HG02610 (cell line): ENCODE measurements around the gene TBC1D22B.
"Not testable (repeated sequence)": the region's sequence is repeated elsewhere in the genome, so short reads cannot be mapped to it uniquely, and the experiment has no call there.

Experiments
- ATAC-seq: cut with Tn5 transposase; IDR thresholded peaks from one replicate; pipeline ENCODE4 v1.9.1; 2021; ENCODE audit warnings: mild to moderate bottlenecking, moderate library complexity; ENCODE audit not compliant: unreplicated experiment

The TBC1D22B gene

DNA sequence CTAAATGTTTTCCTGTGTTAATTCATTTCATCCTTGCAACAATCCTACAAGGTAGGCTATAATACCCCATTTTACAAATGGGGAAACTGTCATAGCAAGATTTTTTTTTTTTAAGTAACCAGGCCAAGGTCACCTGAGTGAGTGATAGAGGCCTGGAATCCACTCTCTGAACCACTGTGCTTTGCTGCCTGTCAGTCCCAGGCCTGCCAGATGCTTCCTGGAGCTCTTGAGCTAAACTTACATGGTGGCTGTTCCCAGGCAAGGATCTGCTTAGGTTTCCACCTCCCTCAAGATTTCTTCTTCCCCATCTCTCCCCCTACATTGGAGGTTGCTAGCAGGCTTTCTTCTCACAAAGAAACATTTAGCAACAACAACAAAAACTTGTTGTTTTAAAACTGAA lies 63.5 kb downstream of the TBC1D22B start:
- no peak for ATAC-seq

GRCh38 chr6:37321516-37322415 lies 64.2 kb downstream of the TBC1D22B start:
- no peak for ATAC-seq

DNA sequence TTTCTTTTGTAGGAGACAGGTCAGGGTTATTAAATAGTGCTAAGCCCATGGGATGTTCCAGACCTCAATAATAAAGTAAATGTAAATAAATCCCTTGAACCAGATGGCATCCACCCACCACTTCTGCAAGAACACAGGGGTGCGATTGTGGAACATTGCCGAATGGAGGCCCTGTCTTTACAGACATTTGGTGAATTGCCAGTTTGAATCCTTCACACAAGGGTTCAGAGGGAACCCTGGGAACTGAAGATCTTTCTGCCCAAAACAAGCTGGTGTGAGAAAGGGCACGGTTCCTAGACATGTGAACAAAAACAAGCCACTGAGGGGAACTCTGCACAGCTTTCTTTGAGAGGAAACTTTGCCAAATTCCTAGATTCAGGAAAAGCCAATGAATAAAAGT lies 66.0 kb downstream of the TBC1D22B start:
- no peak for ATAC-seq

GRCh38 chr6:37324131-37325033 lies 66.8 kb downstream of the TBC1D22B start:
- ATAC-seq: no peak

GRCh38 chr6:37330345-37330744 lies 72.8 kb downstream of the TBC1D22B start:
- ATAC-seq: not testable (repeated sequence)

DNA sequence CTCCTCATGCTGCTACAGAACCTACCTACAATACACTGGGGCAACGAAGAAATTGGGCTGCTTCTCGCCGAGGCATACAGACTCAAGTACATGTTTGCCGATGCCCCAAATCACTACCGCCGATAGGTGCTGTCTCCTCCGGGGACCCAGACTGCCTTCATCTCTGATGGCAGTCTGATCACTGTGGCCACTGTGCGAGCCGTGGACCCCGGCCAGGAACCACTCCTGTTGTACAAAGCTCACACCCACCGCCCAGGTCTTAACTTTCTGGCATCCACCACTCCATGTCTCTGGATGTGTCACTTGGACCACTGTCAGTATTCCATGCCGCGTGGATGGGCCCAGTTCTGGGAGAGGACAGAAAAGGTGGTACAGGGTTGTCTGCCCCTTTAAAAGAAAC lies 73.5 kb downstream of the TBC1D22B start:
- no peak for ATAC-seq

DNA sequence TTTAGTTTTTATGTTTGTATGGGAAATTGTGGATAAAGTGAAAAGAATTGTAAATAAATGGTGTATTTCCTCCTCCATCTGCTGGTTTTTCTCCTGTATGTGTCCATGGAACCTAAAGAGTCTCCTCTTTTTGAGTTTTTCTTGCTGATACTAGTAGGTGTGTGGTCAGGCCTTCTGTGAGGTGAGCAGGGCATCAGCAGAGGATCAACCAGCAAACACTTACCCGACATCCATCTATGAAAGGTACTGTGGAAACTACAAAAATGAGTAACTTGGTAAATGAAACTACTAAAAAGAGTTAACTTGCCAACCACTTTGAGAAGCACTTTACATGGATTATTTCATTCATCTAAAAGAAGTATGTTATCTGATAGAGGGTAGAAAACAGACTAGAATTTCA lies 75.3 kb downstream of the TBC1D22B start:
- ATAC-seq: no peak

GRCh38 chr6:37334047-37334446 lies 76.5 kb downstream of the TBC1D22B start:
- ATAC-seq: no peak

GRCh38 chr6:37338317-37338716 lies 80.7 kb downstream of the TBC1D22B start:
- not testable (repeated sequence) for ATAC-seq

DNA sequence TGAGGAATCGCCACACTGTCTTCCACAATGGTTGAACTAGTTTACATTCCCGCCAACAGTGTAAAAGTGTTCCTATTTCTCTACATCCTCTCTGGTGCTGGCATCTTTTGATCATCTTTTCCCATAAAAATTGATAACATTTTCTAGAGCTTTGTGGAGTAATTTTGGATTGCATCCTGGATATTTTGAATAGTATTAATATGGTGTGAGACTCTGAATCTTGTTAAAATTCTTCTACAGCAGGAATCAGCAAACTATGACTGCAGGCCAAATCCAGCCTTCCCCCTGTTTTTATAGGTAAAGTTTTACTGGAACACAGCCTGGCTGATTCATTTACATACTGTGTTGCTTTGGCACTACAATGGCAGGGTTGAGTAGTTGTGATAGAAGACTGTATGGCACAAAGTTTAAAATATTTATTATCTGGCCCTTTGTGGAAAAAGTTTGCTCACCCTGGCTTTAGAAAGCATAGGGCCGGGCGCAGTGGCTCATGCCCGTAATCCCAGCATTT lies 81.2 kb downstream of the TBC1D22B start:
- ATAC-seq: no peak

- no peak for ATAC-seq
Measured at GRCh38 chr6:37339741-37340638, 82.4 kb downstream of the TBC1D22B start.

DNA sequence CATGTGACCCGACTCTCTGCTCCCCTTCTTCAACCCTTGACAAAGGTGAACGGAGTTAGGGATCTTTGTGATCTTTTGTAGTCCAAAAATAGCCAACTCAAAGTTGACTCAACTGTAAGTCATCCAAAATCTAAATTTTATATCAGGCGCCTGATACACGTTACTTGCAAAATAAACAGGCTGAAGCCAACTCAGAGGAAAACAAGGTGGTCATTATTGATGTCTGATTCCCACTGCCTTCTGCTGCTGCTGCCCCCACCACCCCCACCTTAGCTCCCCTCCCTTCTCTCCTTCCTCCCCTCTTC lies 83.0 kb downstream of the TBC1D22B start:
- ATAC-seq: no peak

GRCh38 chr6:37343248-37343647 lies 85.7 kb downstream of the TBC1D22B start:
- ATAC-seq: no peak

- no peak for ATAC-seq
Measured at GRCh38 chr6:37344308-37344707, 86.7 kb downstream of the TBC1D22B start.

DNA sequence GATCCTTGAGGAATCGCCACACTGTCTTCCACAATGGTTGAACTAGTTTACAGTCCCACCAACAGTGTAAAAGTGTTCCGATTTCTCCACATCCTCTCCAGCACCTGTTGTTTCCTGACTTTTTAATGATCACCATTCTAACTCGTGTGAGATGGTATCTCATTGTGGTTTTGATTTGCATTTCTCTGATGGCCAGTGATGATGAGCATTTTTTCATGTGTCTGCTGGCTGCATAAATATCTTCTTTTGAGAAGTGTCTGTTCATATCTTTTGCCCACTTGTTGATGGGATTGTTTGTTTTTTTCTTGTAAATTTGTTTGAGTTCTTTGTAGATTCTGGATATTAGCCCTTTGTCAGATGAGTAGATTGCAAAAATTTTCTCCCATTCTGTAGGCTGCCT lies 88.2 kb downstream of the TBC1D22B start:
- ATAC-seq: not testable (repeated sequence)

DNA sequence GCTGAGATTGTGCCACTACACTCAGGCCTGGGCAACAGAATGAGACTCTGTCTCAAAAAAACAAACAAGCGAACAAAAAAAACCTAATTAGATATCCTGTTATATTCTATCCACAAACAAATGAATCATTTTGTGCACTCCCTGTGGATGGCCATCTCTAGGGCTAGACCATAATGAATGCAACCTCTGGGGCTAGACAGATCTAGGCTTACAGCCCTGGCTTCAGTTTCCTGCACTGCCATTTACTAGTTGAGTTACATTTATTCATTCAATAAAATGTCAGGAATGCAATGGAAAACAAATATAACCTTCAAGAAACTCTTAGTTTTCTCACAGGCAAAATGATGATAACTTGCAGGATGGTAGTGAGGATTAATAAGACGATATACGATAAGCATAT lies 89.6 kb downstream of the TBC1D22B start:
- no peak for ATAC-seq

GRCh38 chr6:37347670-37348111 lies 90.1 kb downstream of the TBC1D22B start:
- no peak for ATAC-seq

GRCh38 chr6:37351027-37351426 lies 93.5 kb downstream of the TBC1D22B start:
- no peak for ATAC-seq

DNA sequence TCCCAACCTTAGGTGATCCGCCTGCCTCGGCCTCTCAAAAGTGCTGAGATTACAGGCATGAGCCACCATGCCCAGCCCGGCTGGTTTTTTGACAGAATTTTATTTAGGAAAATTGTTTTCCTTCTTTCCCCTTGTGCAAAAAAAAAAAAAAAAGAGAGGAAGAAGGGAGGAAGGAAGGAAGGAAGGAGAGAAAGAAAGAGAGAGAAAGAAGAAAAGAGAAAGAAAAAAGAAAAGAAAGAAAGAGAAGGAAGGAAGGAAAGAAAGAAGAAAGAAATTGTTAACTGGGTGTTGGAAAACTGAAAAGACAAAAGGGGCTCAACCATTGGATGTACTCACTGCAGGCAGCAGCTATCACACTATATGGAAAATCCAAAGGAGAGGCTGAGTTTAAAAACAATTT lies 94.8 kb downstream of the TBC1D22B start:
- ATAC-seq: no peak

DNA sequence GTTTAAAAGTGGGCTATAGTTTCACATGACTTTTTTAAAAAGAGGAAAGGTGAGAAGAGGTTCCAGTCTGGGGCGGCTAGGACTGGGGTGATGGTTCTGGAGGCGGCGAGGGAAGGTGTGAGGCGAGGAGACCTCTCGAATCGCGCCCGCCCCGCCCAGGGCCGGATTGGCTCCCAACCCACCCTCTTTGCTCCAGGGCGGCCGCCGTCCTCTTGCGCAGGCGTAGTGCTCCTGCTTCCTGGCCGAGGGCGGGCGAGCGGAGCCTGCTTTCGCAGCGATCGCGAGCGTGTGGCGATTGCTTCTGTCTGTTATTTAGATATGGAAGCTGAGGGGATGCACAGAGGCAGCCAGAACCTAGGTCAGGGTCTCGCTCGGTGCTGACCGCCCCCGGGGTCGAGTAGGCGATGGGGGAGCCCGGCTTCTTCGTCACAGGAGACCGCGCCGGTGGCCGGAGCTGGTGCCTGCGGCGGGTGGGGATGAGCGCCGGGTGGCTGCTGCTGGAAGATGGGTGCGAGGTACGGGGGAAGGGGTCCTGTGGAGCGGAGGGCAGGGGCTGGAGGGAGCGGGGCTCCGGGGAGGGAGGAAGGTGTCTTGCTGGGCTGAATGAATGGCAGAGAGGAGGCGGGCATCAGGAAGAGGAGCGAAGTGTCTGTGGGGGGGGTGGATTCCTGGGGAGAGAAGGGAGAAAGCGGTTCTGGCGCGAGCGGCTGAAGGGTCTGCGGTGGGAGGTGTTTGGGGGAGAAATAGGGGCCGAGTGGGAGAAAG lies 96.4 kb downstream of the TBC1D22B start, which contains the start of gene RNF8:
Gene RNF8, plus strand, starts transcription at position 223 of the 765 bp plus-strand sequence. Its CDS starts 182 bp downstream, at position 405.
- ATAC-seq: peak; percentile 89
